Hepatocyte (in vitro differentiated cells): Measurements from ENCODE around the gene NOS1AP.

ENCODE experiments used
- EZH2 ChIP-seq: fragments of 200-600 bp; sonication (generic); IDR thresholded peaks from 2 replicates; pipeline ENCODE4 v1.6.1; 2016; ENCODE audit warnings: antibody characterized with exemption, mild to moderate bottlenecking, borderline replicate concordance
- EZH2phosphoT487 ChIP-seq: fragments of 200-600 bp; sonication (generic); IDR thresholded peaks from one replicate; pipeline ENCODE4 v1.6.1; 2018; ENCODE audit warnings: antibody characterized with exemption, mild to moderate bottlenecking, low read depth, moderate library complexity; ENCODE audit not compliant: unreplicated experiment, severe bottlenecking
- TF ChIP-seq, protein P1 (sequence below): fragments of 200-600 bp; sonication (generic); IDR thresholded peaks from 2 replicates; pipeline ENCODE4 v1.5.1; 2016; ENCODE audit warnings: antibody characterized with exemption, mild to moderate bottlenecking; ENCODE audit not compliant: poor library complexity

DNA sequence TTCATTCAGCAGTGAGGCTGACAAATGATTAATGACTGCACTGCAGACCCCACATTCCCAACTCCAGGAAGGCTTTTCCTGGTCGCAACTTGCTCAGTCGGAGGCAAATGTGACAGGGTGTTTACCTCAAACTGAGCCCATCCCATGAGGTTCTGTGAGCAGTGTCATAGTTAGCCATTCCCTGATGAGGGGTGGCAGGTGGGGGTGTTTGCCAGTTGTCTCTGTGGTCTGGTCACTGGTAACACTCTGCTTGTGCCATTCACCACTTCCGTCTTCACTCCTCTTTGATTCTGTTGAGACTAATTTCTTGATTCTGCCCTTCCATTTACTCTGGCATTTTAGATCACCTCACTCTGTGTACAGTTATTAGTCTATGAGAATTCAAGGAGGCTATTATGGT is 73.5 kb downstream of the NOS1AP start:
- no peak for TF ChIP-seq EZH2
- TF ChIP-seq, protein P1, sequence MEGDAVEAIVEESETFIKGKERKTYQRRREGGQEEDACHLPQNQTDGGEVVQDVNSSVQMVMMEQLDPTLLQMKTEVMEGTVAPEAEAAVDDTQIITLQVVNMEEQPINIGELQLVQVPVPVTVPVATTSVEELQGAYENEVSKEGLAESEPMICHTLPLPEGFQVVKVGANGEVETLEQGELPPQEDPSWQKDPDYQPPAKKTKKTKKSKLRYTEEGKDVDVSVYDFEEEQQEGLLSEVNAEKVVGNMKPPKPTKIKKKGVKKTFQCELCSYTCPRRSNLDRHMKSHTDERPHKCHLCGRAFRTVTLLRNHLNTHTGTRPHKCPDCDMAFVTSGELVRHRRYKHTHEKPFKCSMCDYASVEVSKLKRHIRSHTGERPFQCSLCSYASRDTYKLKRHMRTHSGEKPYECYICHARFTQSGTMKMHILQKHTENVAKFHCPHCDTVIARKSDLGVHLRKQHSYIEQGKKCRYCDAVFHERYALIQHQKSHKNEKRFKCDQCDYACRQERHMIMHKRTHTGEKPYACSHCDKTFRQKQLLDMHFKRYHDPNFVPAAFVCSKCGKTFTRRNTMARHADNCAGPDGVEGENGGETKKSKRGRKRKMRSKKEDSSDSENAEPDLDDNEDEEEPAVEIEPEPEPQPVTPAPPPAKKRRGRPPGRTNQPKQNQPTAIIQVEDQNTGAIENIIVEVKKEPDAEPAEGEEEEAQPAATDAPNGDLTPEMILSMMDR, result no peak
- no peak for TF ChIP-seq EZH2phosphoT487
